Heart right ventricle (tissue), 16 donors: ENCODE results near the gene BHLHE41. TPM values are rescaled to one million over a fixed set of nuclear protein-coding genes. Genes with fewer than 3 reads are reported as not detected.

ENCODE experiments used
- ATAC-seq, 8 donors: fragments of 200-7000 bp; cut with Tn5 transposase; one replicate each; pipeline ENCODE4 v1.9.1; 2020; ENCODE audit warnings: mild to moderate bottlenecking in 8 of 8, moderate library complexity in 8 of 8, moderate number of reproducible peaks in 1 of 8
- DNase-seq, 2 donors: peaks; one replicate each; pipeline ENCODE4 v3.0.0-alpha.2; 2020
- H3K27ac ChIP-seq, 10 donors: fragments of 200-600 bp; sonication (generic) in 2 of 10; one replicate each; pipeline versions ENCODE4 v1.5.0 to v1.8.0; 2020 to 2022; ENCODE audit warnings: mild to moderate bottlenecking in 3 of 10
- H3K27me3 ChIP-seq, 7 donors: fragments of 200-600 bp; one replicate each; pipeline ENCODE4 v1.8.0; 2021 to 2022; ENCODE audit warnings: mild to moderate bottlenecking in 2 of 7
- H3K36me3 ChIP-seq, 9 donors: fragments of 200-600 bp; sonication (generic) in 1 of 9; one replicate each; pipeline versions ENCODE4 v1.5.0 to v1.8.0; 2020 to 2022; ENCODE audit warnings: mild to moderate bottlenecking in 2 of 9
- H3K4me1 ChIP-seq, 9 donors: fragments of 200-600 bp; sonication (generic) in 1 of 9; one replicate each; pipeline versions ENCODE4 v1.5.0 to v1.8.0; 2020 to 2022; ENCODE audit warnings: mild to moderate bottlenecking in 4 of 9
- H3K4me3 ChIP-seq, 10 donors: fragments of 200-600 bp; sonication (generic) in 2 of 10; one replicate each; pipeline versions ENCODE4 v1.5.0 to v1.8.0; 2020 to 2022; ENCODE audit warnings: mild to moderate bottlenecking in 7 of 10, moderate library complexity in 2 of 10
- H3K9me3 ChIP-seq, 11 donors: fragments of 200-600 bp in 10 of 11; sonication (generic) in 2 of 11; one replicate each; pipeline versions ENCODE4 v1.5.0 to v1.8.0; 2013 to 2022; ENCODE audit warnings: mild to moderate bottlenecking in 2 of 11, control low read depth in 1 of 11, moderate library complexity in 1 of 11
- CTCF ChIP-seq, 9 donors: fragments of 200-600 bp; sonication (generic) in 2 of 9; IDR thresholded peaks; one replicate each; pipeline versions ENCODE4 v1.5.0 to v1.8.0; 2021 to 2022; ENCODE audit warnings: antibody characterized with exemption in 9 of 9, mild to moderate bottlenecking in 5 of 9, moderate library complexity in 1 of 9
- WGBS, 2 donors: extraction: QIAGEN DNeasy Blood & Tissue Kit; methylation state at CpG; one replicate each; pipeline ENCODE4 v1.1.7; 2013; ENCODE audit warnings: inconsistent platforms in 1 of 2; 5-methylcytosine and 5-hydroxymethylcytosine counted together
- intact Hi-C, 10 donors: fragments of 100-400 bp; cut with DNase I; formaldehyde crosslinking; loops; one replicate each; pipeline versions ENCODE4 v1.11.1 to v1.14.2; 2022
- polyA plus RNA-seq, 2 donors: library from polyadenylated mRNA; stranded (reverse); fragments of 200-250 nt; gene quantifications; one replicate each; pipeline ENCODE4 v1.2.3, GENCODE V29; 2013
- total RNA-seq, 10 donors: library from RNA; stranded (reverse); fragmentation: NEBNext Ultra II Directional in 3 of 10; extraction: Animal tissue kit (Norgen Biotek cat#: 25700) in 3 of 10; gene quantifications; one replicate each; pipeline versions ENCODE4 v1.2.1 to v1.2.4, GENCODE V29; 2021 to 2023
- donor health status: Arrhythmogenic right ventricular cardiomyopathy.
- donor health status: ischemic (EF 13 %, LVEDD 7.1; RV severe dilation, severe dysfunction).
- donor health status: healthy with polysubstance abuse.
- donor health status: DM: no; HTN: yes; CAD: no.
- donor health status: DM: no; HTN: no; CAD: no.
- donor health status: ischemic (EF 25% LVEDD 6.9; RV normal size, moderate dysfunction).
- donor health status: ischemic (EF 25% LVEDD 5.7; RV mildly dilated, moderate dysfunction).
- donor health status: healthy.
- donor health status: DM: yes; HTN: yes; CAD: no.
- donor health status: Ischemic cardiomyopathy.
- donor health status: ischemic (EF 35%, LVEDD 5.7; RV mildly dilated, moderate dysfunction).
- donor health status: nonischemic (EF 11% LVEDD 7.7; RV severe dilation, severe dysfunction).
- donor health status: DM: yes; HTN: yes; CAD: no.
- donor health status: PGD.
- donor health status: ischemic (EF 29% LVEDD 5.4; RV normal size, mild dysfunction).
- donor health status: nonischemic (EF 23%, LVEDD 6.1; RV moderate dilation, normal function).

Gene BHLHE41
- total and polyA plus RNA-seq, 12 donors, result 5.7 to 80.1 (median 39.8) TPM

- Histone ChIP-seq H3K9me3 (no peaks in the 10 kb centered on the region), H3K36me3 (no peaks in the 10 kb centered on the region), H3K4me3 (no peak overlapping the region), H3K27me3 (no peaks in the 10 kb centered on the region), H3K4me1 (peaks cover 1 to 55% (median 22%) of the 10 kb centered on the region in 9 donors), H3K27ac (peak overlapping the region in 3 of 10 donors; percentile 93 to 96 (median 93))
- ATAC-seq (no peak), DNase-seq (no peak)
- intact Hi-C loops, result loop anchor here in 2 of 10 donors (10.0 kb wide), 2 partner anchors 503 to 593 kb away; no protein-coding TSS in a partner anchor
- no peak for TF ChIP-seq CTCF (IDR thresholded peaks at IDR 0.05)
- 84 to 85% methylated on average over 6 of the region's 6 CpGs for WGBS, 2 donors
Measured at GRCh38 chr12:26112232-26112631, 12.6 kb downstream of the BHLHE41 start.

- H3K27ac ChIP-seq, result peak overlapping the region in 8 of 10 donors; percentile 22 to 76 (median 53)
- no peak for TF ChIP-seq CTCF (IDR thresholded peaks at IDR 0.05)
- no peak for ATAC-seq
Measured at GRCh38 chr12:26109343-26109881, 15.4 kb downstream of the BHLHE41 start.

GRCh38 chr12:26108915-26109314 is 15.9 kb downstream of the BHLHE41 start:
- no peaks in the 10 kb centered on the region for H3K9me3 ChIP-seq
- no peak overlapping the region for H3K4me3 ChIP-seq
- TF ChIP-seq CTCF (IDR thresholded peaks at IDR 0.05), result no peak
- WGBS, 2 donors, result 80 to 90% methylated on average over 2 of the region's 2 CpGs
- H3K27me3 ChIP-seq, result no peaks in the 10 kb centered on the region
- ATAC-seq, result no peak
- no peaks in the 10 kb centered on the region for H3K36me3 ChIP-seq
- no peak for DNase-seq
- peak overlapping the region in 7 of 10 donors; percentile 22 to 76 (median 52) for H3K27ac ChIP-seq
- peaks cover 0 to 28% (median 11%) of the 10 kb centered on the region in 9 donors for H3K4me1 ChIP-seq
- intact Hi-C loops, result loop anchor here in 2 of 10 donors (10.0 kb wide), 2 partner anchors 506 to 526 kb away; no protein-coding TSS in a partner anchor

More at GRCh38 chr12:26109343-26109881, 15.4 kb downstream of the BHLHE41 start:
- intact Hi-C loops, result loop anchor here in 2 of 10 donors (10.0 kb wide), 2 partner anchors 505 to 525 kb away; no protein-coding TSS in a partner anchor
- Histone ChIP-seq H3K36me3 (no peaks in the 10 kb centered on the region), H3K9me3 (no peaks in the 10 kb centered on the region), H3K4me3 (no peak overlapping the region), H3K27me3 (no peaks in the 10 kb centered on the region), H3K4me1 (peaks cover 0 to 29% (median 11%) of the 10 kb centered on the region in 9 donors)
- no peak for DNase-seq
- WGBS, 2 donors, result 62 to 67% methylated on average over 10 of the region's 10 CpGs

- no peak for TF ChIP-seq CTCF (IDR thresholded peaks at IDR 0.05)
- H3K36me3 ChIP-seq, result no peaks in the 10 kb centered on the region
- peaks cover 0 to 14% (median 0%) of the 10 kb centered on the region in 9 donors for H3K4me1 ChIP-seq
- no peaks in the 10 kb centered on the region for H3K9me3 ChIP-seq
- no peaks in the 10 kb centered on the region for H3K27me3 ChIP-seq
- ATAC-seq (no peak), DNase-seq (no peak)
- H3K27ac ChIP-seq, result no peak overlapping the region
- 63 to 72% methylated on average over 4 of the region's 4 CpGs for WGBS, 2 donors
- intact Hi-C loops, result loop anchor here in 2 of 10 donors (10.0 kb wide), 2 partner anchors 508 to 528 kb away; no protein-coding TSS in a partner anchor
- no peak overlapping the region for H3K4me3 ChIP-seq
Measured at GRCh38 chr12:26106347-26106746, 18.5 kb downstream of the BHLHE41 start.
